Astrocyte (in vitro differentiated cells and primary cell): ENCODE measurements around the gene SVIL. TPM values are rescaled to one million over a fixed set of nuclear protein-coding genes. Genes with fewer than 3 reads are reported as not detected.

ENCODE experiments used
- DNase-seq: peaks from one replicate; pipeline ENCODE4 v3.0.0-alpha.2; 2010; ENCODE audit warnings: low read depth
- FAIRE-seq: peaks from 2 replicates; lab custom pipeline; 2011; peaks lifted over from hg19 to GRCh38; lab: Jason Lieb, UNC
- H2AFZ ChIP-seq: 2 replicates; pipeline ENCODE4 v1.6.0; 2012; ENCODE audit warnings: low read depth, low read length, inconsistent platforms
- H3K27ac ChIP-seq: 2 replicates; pipeline ENCODE4 v1.5.1; 2011; ENCODE audit warnings: low read depth, low read length, inconsistent platforms
- H3K27me3 ChIP-seq: 2 replicates; pipeline ENCODE4 v1.6.0; 2011; ENCODE audit warnings: low read length, inconsistent platforms; ENCODE audit not compliant: insufficient read depth
- H3K36me3 ChIP-seq: 2 replicates; pipeline ENCODE4 v1.5.1; 2011; ENCODE audit warnings: low read length, inconsistent platforms; ENCODE audit not compliant: insufficient read depth
- H3K4me1 ChIP-seq: 2 replicates; pipeline ENCODE4 v1.5.1; 2011; ENCODE audit warnings: low read length, inconsistent platforms; ENCODE audit not compliant: insufficient read depth
- H3K4me2 ChIP-seq: 2 replicates; pipeline ENCODE4 v1.6.0; 2012; ENCODE audit warnings: low read length, inconsistent platforms
- H3K4me3 ChIP-seq: 2 replicates; pipeline ENCODE4 v1.5.1; 2011; ENCODE audit warnings: low read depth, mild to moderate bottlenecking, low read length, inconsistent platforms; ENCODE audit not compliant: insufficient read depth
- H3K79me2 ChIP-seq: 2 replicates; pipeline ENCODE4 v1.6.0; 2012; ENCODE audit warnings: mild to moderate bottlenecking, low read length, inconsistent platforms; ENCODE audit not compliant: insufficient read depth
- H3K9ac ChIP-seq: 2 replicates; pipeline ENCODE4 v1.6.0; 2012; ENCODE audit warnings: mild to moderate bottlenecking, low read length, inconsistent platforms
- H3K9me3 ChIP-seq: 2 replicates; pipeline ENCODE4 v1.5.1; 2012; ENCODE audit warnings: low read depth, mild to moderate bottlenecking, low read length, inconsistent platforms; ENCODE audit not compliant: insufficient read depth
- H4K20me1 ChIP-seq: 2 replicates; pipeline ENCODE4 v1.6.0; 2012; ENCODE audit warnings: low read length, inconsistent platforms; ENCODE audit not compliant: insufficient read depth
- H3K27ac Mint-ChIP-seq: one replicate; pipeline ENCODE4 v1.8.0; 2021; ENCODE audit warnings: mild to moderate bottlenecking, mixed read lengths; ENCODE audit not compliant: unreplicated experiment
- H3K27me3 Mint-ChIP-seq: one replicate; pipeline ENCODE4 v1.8.0; 2021; ENCODE audit warnings: low read depth, mixed read lengths; ENCODE audit not compliant: unreplicated experiment
- H3K36me3 Mint-ChIP-seq: one replicate; pipeline ENCODE4 v1.8.0; 2021; ENCODE audit warnings: low read depth, mixed read lengths; ENCODE audit not compliant: unreplicated experiment
- H3K4me1 Mint-ChIP-seq: one replicate; pipeline ENCODE4 v1.8.0; 2021; ENCODE audit warnings: low read depth, mixed read lengths; ENCODE audit not compliant: unreplicated experiment
- H3K4me3 Mint-ChIP-seq: one replicate; pipeline ENCODE4 v1.8.0; 2021; ENCODE audit warnings: mild to moderate bottlenecking, moderate library complexity, mixed read lengths; ENCODE audit not compliant: unreplicated experiment
- H3K9me3 Mint-ChIP-seq: one replicate; pipeline ENCODE4 v1.8.0; 2021; ENCODE audit warnings: mild to moderate bottlenecking, mixed read lengths; ENCODE audit not compliant: unreplicated experiment
- EZH2 ChIP-seq: IDR thresholded peaks from 2 replicates; pipeline ENCODE4 v1.6.1; 2012; ENCODE audit warnings: mild to moderate bottlenecking, low read length, inconsistent platforms; ENCODE audit not compliant: insufficient read depth
- total RNA-seq: library from RNA; stranded (reverse); gene quantifications from 2 replicates; pipeline ENCODE4 v1.2.1, GENCODE V29; 2021
- TF ChIP-seq, protein P1 (sequence below): IDR thresholded peaks from 2 replicates; pipeline ENCODE4 v1.5.1; 2011; ENCODE audit warnings: low read depth, mild to moderate bottlenecking, inconsistent platforms, low read length, moderate library complexity; ENCODE audit not compliant: insufficient read depth

The SVIL gene
- total RNA-seq, 1 donor from 2014 or later = 70.4 TPM

DNA sequence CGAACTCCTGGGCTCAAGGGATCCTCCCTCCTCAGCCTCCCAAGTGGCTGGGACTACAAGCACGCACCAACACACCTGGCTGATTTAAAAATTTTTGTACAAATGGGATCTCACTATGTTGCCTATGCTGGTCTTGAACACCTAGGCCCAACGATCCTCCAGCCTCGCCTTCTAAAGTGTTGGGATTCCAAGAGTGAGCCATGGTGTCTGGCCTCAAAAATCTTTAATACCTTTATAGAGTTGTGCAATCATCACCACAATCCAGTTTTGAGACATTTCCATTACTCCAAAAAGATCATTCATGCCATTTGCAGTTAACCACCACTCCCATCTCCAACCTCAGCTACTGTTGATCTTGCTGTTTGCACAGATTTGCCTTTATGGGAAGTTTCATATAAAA lies 180.5 kb downstream of the SVIL start:
- no peaks in the 10 kb centered on the region for H3K4me1 Mint-ChIP-seq

DNA sequence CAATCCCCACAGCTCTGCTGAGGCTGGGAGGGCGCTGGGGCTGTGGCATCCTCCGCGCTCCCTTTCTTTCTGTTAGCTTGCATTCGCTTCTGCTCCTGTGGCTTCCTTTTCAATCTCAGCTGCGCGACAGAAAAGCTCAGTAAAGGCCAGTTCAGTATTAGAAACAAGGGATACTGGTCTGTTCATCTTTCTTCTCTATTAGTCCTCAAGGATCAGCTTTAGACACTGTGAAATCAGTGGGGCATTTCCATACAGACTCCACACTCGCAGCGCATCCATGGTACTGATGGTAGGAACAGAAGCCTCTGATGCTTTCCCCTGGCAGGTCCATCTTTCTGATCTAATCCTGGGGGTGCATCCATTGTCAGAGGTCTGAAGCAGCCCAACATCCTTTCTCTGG lies 182.2 kb downstream of the SVIL start:
- no peak for FAIRE-seq
- no peaks in the 10 kb centered on the region for H3K27me3 Mint-ChIP-seq
- H3K36me3 Mint-ChIP-seq = peaks cover 14% of the 10 kb centered on the region

More for the DNA sequence above, 180.5 kb downstream of the SVIL start:
- DNase-seq = no peak
- TF ChIP-seq EZH2 = no peak
- TF ChIP-seq, protein P1, sequence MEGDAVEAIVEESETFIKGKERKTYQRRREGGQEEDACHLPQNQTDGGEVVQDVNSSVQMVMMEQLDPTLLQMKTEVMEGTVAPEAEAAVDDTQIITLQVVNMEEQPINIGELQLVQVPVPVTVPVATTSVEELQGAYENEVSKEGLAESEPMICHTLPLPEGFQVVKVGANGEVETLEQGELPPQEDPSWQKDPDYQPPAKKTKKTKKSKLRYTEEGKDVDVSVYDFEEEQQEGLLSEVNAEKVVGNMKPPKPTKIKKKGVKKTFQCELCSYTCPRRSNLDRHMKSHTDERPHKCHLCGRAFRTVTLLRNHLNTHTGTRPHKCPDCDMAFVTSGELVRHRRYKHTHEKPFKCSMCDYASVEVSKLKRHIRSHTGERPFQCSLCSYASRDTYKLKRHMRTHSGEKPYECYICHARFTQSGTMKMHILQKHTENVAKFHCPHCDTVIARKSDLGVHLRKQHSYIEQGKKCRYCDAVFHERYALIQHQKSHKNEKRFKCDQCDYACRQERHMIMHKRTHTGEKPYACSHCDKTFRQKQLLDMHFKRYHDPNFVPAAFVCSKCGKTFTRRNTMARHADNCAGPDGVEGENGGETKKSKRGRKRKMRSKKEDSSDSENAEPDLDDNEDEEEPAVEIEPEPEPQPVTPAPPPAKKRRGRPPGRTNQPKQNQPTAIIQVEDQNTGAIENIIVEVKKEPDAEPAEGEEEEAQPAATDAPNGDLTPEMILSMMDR = no peak
- Mint-ChIP-seq H3K36me3 (peaks cover 18% of the 10 kb centered on the region), H3K4me3 (no peak overlapping the region), H3K27me3 (no peaks in the 10 kb centered on the region), H3K9me3 (no peaks in the 10 kb centered on the region), H3K27ac (no peak overlapping the region)
- no peak overlapping the region for H3K9ac ChIP-seq
- FAIRE-seq = no peak
- no peaks in the 10 kb centered on the region for H3K9me3 ChIP-seq
- no peak overlapping the region for H3K4me3 ChIP-seq
- H4K20me1 ChIP-seq = peaks cover 68% of the 10 kb centered on the region
- no peak overlapping the region for H3K4me2 ChIP-seq
- H2AFZ ChIP-seq = no peak overlapping the region
- no peak overlapping the region for H3K27ac ChIP-seq
- H3K27me3 ChIP-seq = no peaks in the 10 kb centered on the region
- H3K4me1 ChIP-seq = no peaks in the 10 kb centered on the region
- peaks cover 22% of the 10 kb centered on the region for H3K36me3 ChIP-seq
- H3K79me2 ChIP-seq = peaks cover 30% of the 10 kb centered on the region

DNA sequence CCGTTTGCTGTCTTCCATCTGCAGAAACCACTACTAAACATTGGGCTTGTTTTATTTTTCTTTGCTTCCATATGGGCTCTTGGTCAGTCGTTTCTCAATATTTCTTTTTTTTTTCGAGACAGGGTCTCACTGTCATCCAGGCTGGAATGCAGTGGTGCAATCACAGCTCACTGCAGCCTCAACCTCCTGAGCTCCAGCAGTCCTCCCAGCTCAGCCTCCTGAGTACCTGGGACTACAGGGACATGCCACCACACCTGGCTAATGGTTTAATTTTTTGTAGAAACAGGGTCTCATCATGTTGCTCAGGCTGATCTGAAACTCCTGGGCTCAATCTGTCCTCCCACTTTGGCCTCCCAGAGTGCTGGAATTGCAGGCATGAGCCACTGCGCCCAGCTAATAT lies 182.8 kb downstream of the SVIL start:
- no peak overlapping the region for H3K4me2 ChIP-seq
- peaks cover 11% of the 10 kb centered on the region for H3K36me3 ChIP-seq
- H4K20me1 ChIP-seq = peaks cover 80% of the 10 kb centered on the region
- Mint-ChIP-seq H3K9me3 (no peaks in the 10 kb centered on the region), H3K27me3 (no peaks in the 10 kb centered on the region), H3K4me3 (no peak overlapping the region), H3K27ac (no peak overlapping the region), H3K4me1 (no peaks in the 10 kb centered on the region), H3K36me3 (peaks cover 11% of the 10 kb centered on the region)
- H3K4me1 ChIP-seq = no peaks in the 10 kb centered on the region
- no peak overlapping the region for H3K4me3 ChIP-seq
- peaks cover 42% of the 10 kb centered on the region for H3K79me2 ChIP-seq
- TF ChIP-seq EZH2 = no peak
- TF ChIP-seq, protein P1 = no peak
- H3K9me3 ChIP-seq = no peaks in the 10 kb centered on the region
- no peaks in the 10 kb centered on the region for H3K27me3 ChIP-seq
- H3K27ac ChIP-seq = no peak overlapping the region
- H3K9ac ChIP-seq = no peak overlapping the region
- no peak for DNase-seq
- FAIRE-seq = no peak
- no peak overlapping the region for H2AFZ ChIP-seq

More for the DNA sequence above, 182.2 kb downstream of the SVIL start:
- TF ChIP-seq, protein P1 = no peak
- TF ChIP-seq EZH2 = no peak
- no peaks in the 10 kb centered on the region for H3K9me3 Mint-ChIP-seq
- H3K4me1 Mint-ChIP-seq = no peaks in the 10 kb centered on the region
- Histone ChIP-seq H3K79me2 (peaks cover 38% of the 10 kb centered on the region), H3K36me3 (peaks cover 16% of the 10 kb centered on the region), H3K4me1 (no peaks in the 10 kb centered on the region), H3K27ac (no peak overlapping the region), H3K9ac (no peak overlapping the region), H3K4me2 (no peak overlapping the region), H3K9me3 (no peaks in the 10 kb centered on the region), H2AFZ (no peak overlapping the region), H3K27me3 (no peaks in the 10 kb centered on the region), H3K4me3 (no peak overlapping the region), H4K20me1 (peaks cover 78% of the 10 kb centered on the region)
- DNase-seq = no peak
- no peak overlapping the region for H3K27ac Mint-ChIP-seq
- no peak overlapping the region for H3K4me3 Mint-ChIP-seq
